GM12874 (cell line): ENCODE data around the gene ZNF316.

ENCODE experiments used
- TF ChIP-seq, protein P1 (sequence below): IDR thresholded peaks from 2 replicates; pipeline ENCODE4 v1.5.1; 2011; ENCODE audit warnings: low read depth, mild to moderate bottlenecking, control low read depth, low read length, moderate library complexity; ENCODE audit not compliant: insufficient read depth

ZNF316 gene

DNA sequence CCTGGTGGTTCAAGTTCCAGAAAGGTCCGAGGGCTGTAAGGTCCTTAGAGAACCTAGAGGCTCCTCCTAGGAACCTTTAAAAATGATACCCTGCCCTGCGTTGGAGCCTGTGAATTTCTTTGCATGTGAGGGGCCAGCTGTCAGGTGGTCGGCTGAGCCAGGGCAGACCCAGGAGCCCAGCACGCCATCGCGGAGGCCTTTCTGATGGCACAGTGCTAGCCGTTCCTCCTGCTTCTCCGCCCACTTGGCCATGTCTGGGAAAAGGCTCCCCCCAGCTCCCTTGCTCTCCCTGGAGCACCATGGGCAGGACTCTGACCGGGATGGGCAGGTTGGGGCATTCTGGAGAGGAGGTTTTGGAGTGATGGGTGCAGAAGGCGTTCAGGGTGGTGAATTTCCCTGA is 7.6 kb downstream of the ZNF316 start:
- TF ChIP-seq, protein P1, sequence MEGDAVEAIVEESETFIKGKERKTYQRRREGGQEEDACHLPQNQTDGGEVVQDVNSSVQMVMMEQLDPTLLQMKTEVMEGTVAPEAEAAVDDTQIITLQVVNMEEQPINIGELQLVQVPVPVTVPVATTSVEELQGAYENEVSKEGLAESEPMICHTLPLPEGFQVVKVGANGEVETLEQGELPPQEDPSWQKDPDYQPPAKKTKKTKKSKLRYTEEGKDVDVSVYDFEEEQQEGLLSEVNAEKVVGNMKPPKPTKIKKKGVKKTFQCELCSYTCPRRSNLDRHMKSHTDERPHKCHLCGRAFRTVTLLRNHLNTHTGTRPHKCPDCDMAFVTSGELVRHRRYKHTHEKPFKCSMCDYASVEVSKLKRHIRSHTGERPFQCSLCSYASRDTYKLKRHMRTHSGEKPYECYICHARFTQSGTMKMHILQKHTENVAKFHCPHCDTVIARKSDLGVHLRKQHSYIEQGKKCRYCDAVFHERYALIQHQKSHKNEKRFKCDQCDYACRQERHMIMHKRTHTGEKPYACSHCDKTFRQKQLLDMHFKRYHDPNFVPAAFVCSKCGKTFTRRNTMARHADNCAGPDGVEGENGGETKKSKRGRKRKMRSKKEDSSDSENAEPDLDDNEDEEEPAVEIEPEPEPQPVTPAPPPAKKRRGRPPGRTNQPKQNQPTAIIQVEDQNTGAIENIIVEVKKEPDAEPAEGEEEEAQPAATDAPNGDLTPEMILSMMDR, result no peak

DNA sequence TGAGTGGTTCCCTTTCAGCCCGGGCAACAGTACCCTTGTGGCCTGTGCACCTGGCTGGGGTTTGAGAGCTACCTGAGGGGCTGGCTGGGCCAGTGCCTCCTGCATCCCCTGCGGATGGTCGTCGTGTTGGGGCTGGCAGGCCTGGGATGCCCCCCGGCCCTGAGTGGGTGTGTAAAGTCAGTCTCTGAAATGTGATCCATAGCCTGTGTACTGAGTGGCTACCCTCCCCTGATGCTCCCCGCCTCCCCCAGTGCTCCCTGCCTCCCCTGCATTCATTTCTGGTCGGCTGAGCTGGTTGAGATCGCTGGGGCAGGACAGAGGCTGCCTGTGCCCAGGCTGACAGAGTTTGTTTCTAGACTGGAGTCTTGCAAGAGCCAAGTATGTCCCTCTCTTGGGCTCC is 9.3 kb downstream of the ZNF316 start:
- TF ChIP-seq, protein P1, result no peak

DNA sequence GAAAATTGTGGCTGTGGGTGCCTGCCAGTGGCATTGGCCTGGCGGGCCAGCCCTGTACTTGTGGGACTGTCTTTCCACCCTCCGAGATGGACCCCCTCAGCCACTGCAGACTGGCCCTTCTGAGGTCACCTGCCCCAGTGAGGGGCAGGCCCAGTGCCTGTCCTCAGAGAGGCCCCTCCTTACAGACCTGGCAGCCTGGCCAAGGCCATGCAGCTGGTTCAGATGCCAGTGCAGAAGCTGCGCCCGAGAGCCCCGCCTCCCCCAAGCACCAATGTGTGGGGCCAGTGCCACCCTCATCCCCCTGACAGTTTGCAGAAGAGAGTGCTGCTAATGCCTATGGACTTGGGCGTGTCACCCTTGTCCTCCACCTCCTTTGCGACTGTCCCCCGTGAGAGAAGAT is 10.0 kb downstream of the ZNF316 start:
- TF ChIP-seq, protein P1, result no peak

DNA sequence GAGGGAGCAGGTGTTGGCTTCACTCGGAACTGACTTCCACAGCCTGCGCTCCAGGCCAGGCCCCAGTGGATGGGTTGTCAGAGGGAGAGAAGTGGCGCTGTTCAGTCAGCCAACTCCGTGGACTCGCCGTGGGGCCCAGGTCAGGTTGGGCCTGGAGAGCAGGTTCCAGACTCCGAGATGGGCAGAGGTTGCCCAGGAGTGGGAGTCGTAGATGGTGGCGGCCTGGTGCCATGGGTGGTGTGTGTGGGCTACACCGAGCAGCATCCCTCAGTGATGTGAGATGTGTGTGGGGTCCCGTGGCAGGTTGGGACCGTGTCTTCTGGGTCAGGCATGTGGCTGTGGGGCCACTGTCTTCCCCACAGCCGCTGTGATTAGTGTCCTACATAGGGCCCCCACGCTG is 10.4 kb downstream of the ZNF316 start:
- TF ChIP-seq, protein P1, result no peak

DNA sequence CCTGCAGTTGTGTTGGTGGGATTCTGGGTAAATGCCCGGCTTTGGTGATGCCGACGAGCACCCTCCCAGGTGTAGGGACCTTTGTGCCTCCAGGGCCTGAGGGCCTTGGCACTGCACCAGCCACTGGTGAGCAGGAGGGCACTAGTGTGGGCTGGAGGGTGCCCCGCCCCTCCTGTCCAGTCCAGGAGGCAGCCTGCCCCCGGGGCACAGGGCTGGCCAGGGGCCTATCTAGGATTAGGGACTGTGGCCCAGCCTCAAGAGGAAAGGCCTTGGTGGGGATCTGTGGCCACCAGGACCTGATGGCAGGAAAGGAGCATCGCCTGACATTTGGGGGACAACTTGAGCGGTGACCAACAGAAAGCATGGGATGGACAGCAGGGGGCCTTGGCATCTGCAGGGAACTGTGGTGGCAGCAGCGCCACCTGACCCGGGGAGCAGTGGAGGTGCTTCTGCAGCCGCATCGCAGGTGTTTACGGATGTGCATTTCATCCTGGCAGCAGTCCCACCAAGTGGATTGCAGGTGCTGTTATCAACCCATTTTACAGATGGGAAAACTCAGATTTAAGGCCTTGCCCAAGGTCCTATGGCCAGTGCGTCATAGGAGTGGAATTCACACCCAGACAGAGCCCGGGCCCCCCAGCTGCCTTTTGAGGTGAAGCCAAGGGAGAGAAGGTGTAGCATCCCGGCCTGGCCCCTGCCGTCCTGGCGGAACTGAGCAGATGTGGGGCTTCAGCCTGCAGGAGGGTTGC is 11.1 kb downstream of the ZNF316 start:
- TF ChIP-seq, protein P1, result no peak

DNA sequence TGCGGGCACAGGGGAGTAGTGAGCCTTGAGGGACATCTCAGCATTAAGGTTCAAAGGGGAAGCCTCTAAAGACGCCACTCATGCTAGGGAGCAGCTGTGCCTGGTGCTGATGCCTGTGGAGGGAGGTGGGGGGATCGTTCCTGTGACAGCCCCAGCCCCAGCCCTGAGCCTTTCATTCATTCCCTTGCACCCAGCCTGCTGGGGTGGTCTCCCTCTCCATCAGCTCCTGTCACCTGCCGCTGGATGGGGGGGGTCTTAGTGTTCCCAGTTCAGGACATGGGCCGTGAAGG is 11.6 kb downstream of the ZNF316 start:
- TF ChIP-seq, protein P1, result no peak

DNA sequence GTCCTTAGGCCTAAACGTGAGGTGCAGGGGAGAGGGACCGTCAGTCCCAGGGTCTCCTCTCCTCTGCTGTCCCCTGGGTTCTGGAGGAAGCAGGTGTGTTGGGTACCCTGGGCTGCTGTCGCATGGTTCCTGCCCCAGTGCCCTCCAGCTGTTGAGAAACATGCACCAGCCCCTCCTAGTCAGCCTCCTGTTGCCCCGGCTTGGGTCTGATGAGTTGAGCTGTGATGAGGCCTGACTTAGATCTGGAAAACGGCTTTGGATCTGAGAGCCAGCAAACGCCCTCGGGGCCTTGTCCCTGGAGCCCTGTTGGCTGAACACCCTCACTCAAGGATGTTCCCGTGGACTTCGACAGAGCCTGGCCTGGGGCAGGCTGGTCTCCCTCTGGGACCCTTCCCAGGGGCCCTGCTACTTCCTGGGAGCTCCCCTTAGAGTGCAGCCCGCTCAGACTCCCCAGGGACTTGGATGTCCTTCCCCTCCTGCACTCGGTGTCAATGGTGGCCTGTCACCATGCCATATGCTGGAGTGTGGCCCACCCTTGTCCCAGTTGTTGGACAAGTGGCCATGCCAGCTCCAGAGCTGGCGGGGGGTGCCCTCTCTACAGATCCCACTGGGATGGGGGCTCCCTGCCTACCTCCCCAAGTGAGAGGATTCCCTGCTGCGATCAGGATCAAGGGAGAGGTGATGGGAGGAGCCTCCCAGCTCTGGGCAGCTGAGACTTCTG is 12.3 kb downstream of the ZNF316 start:
- TF ChIP-seq, protein P1, result no peak
